GM19463 (cell line): ENCODE results near the gene NKAIN2.
"Not testable (repeated sequence)": the region's sequence is repeated elsewhere in the genome, so short reads cannot be mapped to it uniquely, and the experiment has no call there.

Experiments used
- ATAC-seq: cut with Tn5 transposase; IDR thresholded peaks from one replicate; pipeline ENCODE4 v1.9.1; 2021; ENCODE audit warnings: mild to moderate bottlenecking, moderate library complexity; ENCODE audit not compliant: unreplicated experiment

Gene NKAIN2

GRCh38 chr6:124167249-124167648, 363.6 kb downstream of the NKAIN2 start:
- ATAC-seq, result not testable (repeated sequence)

GRCh38 chr6:124190256-124190655, 386.6 kb downstream of the NKAIN2 start:
- ATAC-seq, result no peak

DNA sequence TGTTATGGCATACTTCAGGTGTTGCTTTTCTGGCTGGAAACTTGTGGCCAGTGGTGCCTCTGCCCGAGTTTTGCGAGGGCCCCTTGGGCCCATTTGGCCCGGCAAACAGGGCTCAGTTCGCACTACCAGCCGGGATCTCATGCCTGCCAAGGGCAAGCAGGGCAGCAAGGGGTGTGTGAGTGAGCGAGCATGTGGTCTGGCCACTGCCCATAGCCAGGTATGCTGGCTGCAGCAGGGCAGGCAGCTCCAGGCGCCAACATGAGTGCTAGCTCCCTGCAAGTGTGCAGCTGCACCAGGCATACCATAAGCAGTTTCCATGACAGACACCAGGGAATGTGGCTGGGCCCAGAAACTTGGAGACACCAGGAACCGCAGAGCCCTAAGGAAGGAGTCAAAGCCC, 389.5 kb downstream of the NKAIN2 start:
- ATAC-seq, result no peak

GRCh38 chr6:124197148-124197547, 393.5 kb downstream of the NKAIN2 start:
- ATAC-seq, result no peak

DNA sequence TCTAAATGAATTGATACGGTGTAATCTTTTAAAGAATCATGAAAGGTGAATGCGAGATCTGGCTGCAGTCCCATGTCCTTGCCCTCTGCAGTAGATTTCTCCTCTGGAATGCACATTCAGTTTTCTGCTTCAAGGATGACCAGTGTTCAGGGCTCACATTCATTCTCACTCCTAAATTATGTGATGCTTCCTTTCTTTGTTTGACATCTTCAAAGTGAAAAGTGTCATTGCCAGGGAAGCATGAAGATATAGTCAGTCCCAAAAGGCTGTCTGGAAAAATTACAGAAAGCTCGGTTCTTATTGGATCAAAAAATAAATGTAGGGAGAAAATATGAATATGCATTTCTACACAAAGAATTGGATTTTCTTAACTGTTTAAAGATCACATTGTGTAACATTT, 395.6 kb downstream of the NKAIN2 start:
- ATAC-seq, result no peak

GRCh38 chr6:124200661-124201060, 397.0 kb downstream of the NKAIN2 start:
- no peak for ATAC-seq

DNA sequence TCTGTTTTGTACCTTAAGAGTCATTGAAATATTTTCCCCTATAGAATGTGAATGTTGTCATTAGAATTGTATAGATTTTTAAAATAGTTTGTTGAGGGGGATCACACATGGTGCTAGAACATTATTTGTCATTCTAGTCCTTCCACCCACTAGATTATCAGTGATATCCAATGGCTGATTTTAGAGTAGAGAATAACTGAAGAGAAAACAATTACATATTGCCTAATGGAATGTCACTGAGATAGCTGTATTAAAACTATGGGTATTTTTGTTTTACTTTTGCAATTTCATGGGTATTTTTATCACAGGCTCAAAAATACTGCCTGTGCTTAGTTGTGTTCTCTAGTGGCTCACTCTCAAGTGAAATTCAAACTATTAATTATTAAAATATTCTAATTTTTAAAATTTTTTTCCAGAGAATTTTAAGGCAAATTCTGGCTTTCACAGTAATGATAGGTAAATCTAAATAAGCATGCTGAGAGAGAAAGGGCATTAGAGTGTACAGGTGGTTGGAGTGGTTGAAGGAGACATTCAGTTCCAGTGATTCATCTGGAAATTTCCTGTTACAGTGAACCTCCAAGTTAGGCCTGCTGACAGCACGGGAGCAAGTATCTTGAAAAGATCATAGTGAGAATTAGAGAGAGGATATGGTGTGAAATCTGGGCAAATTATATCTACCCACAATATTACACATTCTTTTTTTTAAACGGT, 399.6 kb downstream of the NKAIN2 start:
- no peak for ATAC-seq

DNA sequence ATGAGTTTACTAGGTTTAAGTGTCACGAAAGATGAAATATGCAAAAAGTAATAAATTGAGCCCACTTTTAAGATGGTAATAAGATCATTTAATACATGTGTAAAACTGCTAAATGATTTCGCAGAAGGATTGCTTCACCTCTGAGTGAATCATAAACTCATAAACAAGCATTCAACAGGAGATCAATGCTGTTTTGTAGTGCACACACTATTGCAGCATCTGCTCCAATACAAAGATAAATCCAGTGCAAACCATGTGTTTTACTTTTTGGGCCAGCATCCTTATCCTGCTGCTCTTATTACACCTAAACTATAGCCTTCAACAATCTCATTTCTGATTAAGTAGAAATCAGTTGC, 400.1 kb downstream of the NKAIN2 start:
- ATAC-seq, result no peak

DNA sequence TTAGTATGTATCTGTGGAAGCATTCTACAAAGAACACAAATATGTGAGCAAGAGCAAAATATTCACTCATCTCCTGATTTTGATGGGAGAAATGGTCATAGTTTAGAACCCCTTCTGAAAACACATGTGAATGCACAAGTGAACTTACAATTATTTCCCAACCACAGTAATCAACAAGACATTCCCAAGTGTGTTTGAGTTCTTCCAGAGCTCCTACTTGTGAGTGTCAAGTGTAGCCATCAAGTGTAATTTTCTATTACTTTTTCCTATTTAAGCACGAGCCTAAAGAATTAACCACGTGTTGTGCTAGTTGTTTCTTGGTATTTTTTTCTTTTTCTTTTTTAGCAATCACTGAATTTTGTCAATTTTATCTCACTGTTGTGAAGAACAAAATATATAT, 402.3 kb downstream of the NKAIN2 start:
- no peak for ATAC-seq

GRCh38 chr6:124223611-124224345, 420.1 kb downstream of the NKAIN2 start:
- no peak for ATAC-seq

- ATAC-seq, result no peak
Observed at GRCh38 chr6:124226396-124226795, 422.7 kb downstream of the NKAIN2 start.

DNA sequence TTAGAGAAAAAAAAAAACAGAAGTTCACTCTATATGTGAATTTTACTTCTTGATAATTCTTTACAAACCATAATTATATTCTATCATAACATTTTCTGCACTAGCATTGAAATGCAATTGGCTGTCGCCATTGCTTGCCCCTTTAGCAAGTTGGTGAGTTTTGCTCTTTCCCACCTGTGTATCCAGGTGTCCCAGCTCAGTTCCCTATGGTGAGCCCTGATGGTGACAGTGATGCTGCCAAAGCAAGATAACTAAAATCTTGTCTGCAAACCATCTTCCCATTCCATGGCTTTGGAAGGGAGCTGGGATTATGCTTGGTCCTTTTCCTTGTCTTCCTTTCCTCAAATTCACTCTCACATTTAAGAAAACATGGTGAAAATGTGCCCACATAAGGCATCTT, 429.6 kb downstream of the NKAIN2 start:
- no peak for ATAC-seq

DNA sequence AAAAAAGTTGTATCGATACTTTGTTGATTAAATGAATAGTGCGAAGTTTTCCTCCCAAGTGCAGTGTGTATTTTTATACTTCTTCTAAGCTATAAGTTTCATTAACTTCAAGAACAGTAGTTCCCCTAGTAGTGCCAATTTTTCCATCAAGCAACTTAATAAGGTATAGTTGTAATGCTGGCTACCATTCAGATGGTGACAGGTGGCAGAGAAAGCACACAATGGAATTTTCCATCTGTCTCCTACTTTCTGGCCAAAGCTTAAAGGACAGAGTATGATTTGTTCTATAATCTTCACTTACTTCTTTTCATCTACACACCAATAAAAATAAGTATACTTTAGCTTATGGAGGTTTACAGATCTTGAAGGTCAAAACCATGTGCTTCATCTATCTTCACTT, 431.1 kb downstream of the NKAIN2 start:
- ATAC-seq, result no peak

DNA sequence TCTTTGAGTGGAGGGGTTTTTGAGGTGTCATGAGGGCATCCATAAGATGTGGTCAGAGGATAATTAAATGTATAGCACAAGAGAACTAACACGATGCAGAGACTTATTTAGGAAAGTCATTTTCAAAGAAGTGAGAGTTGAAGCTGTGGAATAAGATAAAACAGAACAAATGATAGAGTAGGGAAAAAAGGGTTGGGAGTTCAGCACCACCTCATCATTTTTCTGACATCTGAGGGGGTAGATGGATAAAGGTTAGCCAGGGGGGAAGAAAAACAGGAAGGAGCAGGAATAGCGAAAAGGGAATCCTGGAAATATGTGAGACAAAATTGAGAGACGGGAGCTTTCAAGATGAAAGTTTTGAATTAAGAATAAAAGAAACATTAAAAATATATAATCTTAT, 434.2 kb downstream of the NKAIN2 start:
- no peak for ATAC-seq

DNA sequence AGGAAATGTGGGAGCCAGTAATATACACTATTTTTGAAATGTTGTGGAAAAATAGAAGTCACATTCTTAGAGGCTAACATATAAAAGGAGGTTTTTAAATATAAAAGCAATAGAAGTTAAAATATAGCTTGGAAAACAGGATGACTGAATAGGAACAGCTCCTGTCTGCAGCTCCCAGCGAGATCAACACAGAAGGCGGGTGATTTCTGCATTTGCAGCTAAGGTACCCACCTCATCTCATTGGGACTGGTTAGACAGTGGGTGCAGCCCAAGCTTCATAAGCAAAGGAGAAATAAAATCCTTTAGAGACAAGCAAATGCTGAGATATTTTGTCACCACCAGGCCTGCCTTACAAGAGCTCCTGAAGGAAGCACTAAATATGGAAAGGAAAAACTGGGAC, 434.7 kb downstream of the NKAIN2 start:
- not testable (repeated sequence) for ATAC-seq

DNA sequence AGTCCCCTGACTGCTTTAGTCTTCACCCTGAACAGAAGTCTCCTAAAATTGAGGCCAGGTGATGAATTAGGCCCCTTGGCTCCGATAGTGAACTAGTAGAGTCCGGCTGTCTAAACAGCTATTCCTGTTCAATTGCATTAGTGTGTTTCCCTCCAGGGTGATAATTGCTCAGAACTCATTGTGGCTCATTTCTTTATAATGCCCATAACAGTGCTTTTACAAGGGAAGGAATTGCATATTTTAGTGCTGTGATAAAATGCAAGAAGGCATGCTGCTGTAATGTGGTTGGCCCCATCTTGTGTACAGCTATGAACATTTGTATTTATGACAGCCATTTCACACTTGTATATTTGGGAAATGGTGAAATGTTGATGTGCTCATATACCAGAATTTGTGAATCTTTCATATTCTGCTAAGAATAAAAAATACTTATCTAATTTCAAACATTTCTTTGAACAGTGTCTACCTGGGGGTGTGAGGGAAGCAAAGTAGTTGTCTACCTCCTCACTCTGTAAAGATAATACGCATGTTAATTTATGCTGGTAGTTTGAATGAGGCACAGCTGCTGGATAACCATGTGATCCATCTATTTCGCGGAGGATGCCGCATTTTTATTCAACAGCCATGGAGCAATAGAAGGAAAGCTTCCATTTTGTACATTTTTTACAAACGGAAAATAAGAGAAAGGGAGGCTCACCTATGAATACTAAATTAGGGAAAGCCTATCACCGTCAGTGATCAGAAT, 451.4 kb downstream of the NKAIN2 start:
- ATAC-seq, result no peak

DNA sequence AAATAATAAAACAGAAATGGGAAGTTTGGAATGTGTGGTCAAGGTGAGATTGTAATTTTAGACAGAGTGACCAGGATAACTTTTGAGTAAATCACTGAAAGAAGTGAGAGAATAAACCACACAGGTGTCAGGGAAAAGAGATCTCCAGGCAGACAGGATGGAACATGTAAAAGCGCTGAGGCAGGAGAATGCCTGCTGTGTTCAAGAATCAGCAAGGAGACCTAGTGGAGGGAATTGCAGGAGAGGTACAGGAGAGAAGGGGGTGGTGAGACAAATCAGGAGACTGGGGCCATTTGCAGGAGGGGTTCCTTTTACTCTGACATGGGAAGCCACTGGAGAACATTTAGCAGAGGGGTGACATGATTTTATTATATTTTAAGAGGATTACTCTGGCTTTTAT, 456.7 kb downstream of the NKAIN2 start:
- ATAC-seq, result no peak

- ATAC-seq, result no peak
Observed at GRCh38 chr6:124269733-124270132, 466.1 kb downstream of the NKAIN2 start.

DNA sequence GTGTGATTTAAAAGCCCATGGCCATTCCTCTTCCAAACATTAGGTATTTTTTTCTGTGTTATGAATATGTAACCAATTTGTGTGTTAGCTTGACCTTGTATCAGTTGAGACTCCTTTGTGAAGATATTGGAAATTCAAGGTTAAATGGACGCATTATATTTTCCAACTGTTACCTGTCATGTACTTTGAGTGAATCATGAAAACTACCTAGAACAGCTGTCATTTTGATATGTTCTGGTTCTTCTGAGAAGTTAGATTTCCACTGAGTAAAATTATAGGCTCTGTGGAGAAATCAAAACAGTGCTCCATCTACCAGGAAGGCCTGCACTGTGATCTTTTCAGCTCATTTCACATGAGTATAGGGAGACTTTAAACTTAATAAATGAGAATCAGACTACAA, 470.0 kb downstream of the NKAIN2 start:
- ATAC-seq, result no peak

DNA sequence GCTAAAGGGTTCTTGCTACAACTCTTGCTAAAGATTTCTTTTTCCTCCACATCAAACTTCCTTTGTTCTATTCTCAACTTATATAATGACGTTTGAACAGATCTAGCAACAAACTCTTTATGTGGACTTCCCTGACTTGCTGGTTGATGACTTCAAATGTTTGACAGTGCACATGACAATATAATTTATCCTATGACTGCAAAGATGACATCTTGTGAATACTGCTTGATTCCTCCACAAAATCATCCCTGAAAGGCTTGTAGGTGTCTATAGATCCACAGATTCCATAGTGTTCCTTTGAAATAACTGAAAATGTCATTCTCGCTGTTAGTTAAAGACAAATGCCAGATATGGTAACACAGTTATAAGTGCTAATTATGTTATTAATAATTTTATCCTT, 478.9 kb downstream of the NKAIN2 start:
- ATAC-seq, result no peak

DNA sequence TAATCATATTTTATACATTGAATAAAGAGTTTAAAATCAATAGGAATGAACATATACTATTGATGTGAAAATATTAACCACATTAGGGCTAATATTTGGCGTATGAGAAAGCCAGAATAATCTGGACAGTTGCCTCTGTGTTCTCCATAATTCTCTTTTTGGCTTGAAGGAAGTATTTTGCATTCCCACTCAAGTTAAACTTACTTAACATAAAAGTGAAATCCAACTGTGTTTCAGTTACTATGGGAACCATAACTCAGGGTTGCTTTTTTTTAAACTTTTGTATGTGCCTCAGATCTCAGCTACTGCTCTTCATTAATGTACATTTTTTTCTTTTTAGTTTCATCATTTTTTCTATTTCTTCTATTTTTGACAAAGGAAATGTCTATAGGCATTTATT, 479.8 kb downstream of the NKAIN2 start:
- ATAC-seq, result no peak

GRCh38 chr6:124285146-124285545, 481.5 kb downstream of the NKAIN2 start:
- no peak for ATAC-seq
